Right lobe of liver (tissue), 6 donors: ENCODE measurements around the gene PPCDC. TPM values are rescaled to one million over a fixed set of nuclear protein-coding genes. Genes with fewer than 3 reads are reported as not detected.
A peak's percentile ranks its signal among the peaks of the same experiment; 100 is the strongest.

Experiments
- ATAC-seq, 4 donors: fragments of 200-7000 bp; cut with Tn5 transposase; one replicate each; pipeline ENCODE4 v1.9.1; 2020; ENCODE audit warnings: mild to moderate bottlenecking in 4 of 4, moderate library complexity in 4 of 4
- DNase-seq, 3 donors: peaks; one replicate each; pipeline ENCODE4 v3.0.0-alpha.2; 2020
- H3K27ac ChIP-seq, 3 donors: fragments of 200-600 bp; one replicate each; pipeline ENCODE4 v1.8.0; 2022
- H3K27me3 ChIP-seq, 2 donors: fragments of 200-600 bp; one replicate each; pipeline ENCODE4 v1.8.0; 2022
- H3K36me3 ChIP-seq, 4 donors: fragments of 200-600 bp; sonication (generic) in 1 of 4; one replicate each; pipeline versions ENCODE4 v1.5.1 to v1.8.0; 2017 to 2022; ENCODE audit warnings: control low read depth in 1 of 4
- H3K4me1 ChIP-seq, 4 donors: fragments of 200-600 bp; sonication (generic) in 1 of 4; one replicate each; pipeline versions ENCODE4 v1.5.1 to v1.8.0; 2017 to 2022; ENCODE audit warnings: control low read depth in 1 of 4
- H3K4me3 ChIP-seq, 3 donors: fragments of 200-600 bp; one replicate each; pipeline ENCODE4 v1.8.0; 2022
- H3K9me3 ChIP-seq, 4 donors: fragments of 200-600 bp; sonication (generic) in 1 of 4; one replicate each; pipeline versions ENCODE4 v1.5.1 to v1.8.0; 2017 to 2022; ENCODE audit warnings: control low read depth in 1 of 4
- POLR2A ChIP-seq: fragments of 450-650 bp; IDR thresholded peaks from one replicate; pipeline ENCODE4 v1.6.1; 2017; ENCODE audit warnings: antibody characterized with exemption, mild to moderate bottlenecking
- WGBS: methylation state at CpG from one replicate; pipeline ENCODE4 v1.1.6; 2018; ENCODE audit warnings: low coverage, low lambda C conversion rate; ENCODE audit not compliant: insufficient coverage; ENCODE audit errors: missing lambda C conversion rate; 5-methylcytosine and 5-hydroxymethylcytosine counted together
- intact Hi-C, 2 donors: fragments of 100-400 bp; cut with DNase I; formaldehyde crosslinking; loops; one replicate each; pipeline versions ENCODE4 v1.11.2 to v1.14.1; 2022
- total RNA-seq, 6 experiments: library from RNA; depleted of rRNA in 2 of 6; stranded (reverse); fragments of >200 nt in 2 of 6; fragmentation: NEBNext Ultra II Directional in 3 of 6; extraction: Animal tissue kit (Norgen Biotek cat#: 25700) in 3 of 6; gene quantifications; one replicate each; pipeline versions ENCODE4 v1.1.0 to v1.2.4, GENCODE V29; 2016 to 2023
- TF ChIP-seq, protein P1 (sequence below), 4 donors: fragments of 200-600 bp in 3 of 4; fragments of 450-650 bp in 1 of 4; IDR thresholded peaks; one replicate each; pipeline versions ENCODE4 v1.5.1 to v1.8.0; 2016 to 2022; ENCODE audit warnings: antibody characterized with exemption in 4 of 4, mild to moderate bottlenecking in 2 of 4
- donor health status: DM: no; HTN: yes; CAD: no.
- donor health status: DM: no; HTN: no; CAD: no.
- donor health status: DM: no; HTN: no; CAD: no.
- donor health status: DM: no; HTN: yes; CAD: no.
- donor health status: DM: no; HTN: yes; CAD: no.

The PPCDC gene
- total RNA-seq, 6 experiments from 2014 or later: 5.9 to 21.5 (median 8.3) TPM

- no peak for DNase-seq
- intact Hi-C loops: loop anchor here (10.0 kb wide), 1 partner anchor 285 kb away; no protein-coding TSS in a partner anchor
- Histone ChIP-seq H3K4me1 (peaks cover 0 to 10% (median 5%) of the 10 kb centered on the region in 4 donors), H3K36me3 (no peaks in the 10 kb centered on the region), H3K27me3 (no peaks in the 10 kb centered on the region), H3K27ac (no peak overlapping the region), H3K4me3 (no peak overlapping the region), H3K9me3 (no peaks in the 10 kb centered on the region)
- no CpG with 5 or more reads among the region's 3 CpGs for WGBS
- TF ChIP-seq POLR2A: no peak
- TF ChIP-seq, protein P1, sequence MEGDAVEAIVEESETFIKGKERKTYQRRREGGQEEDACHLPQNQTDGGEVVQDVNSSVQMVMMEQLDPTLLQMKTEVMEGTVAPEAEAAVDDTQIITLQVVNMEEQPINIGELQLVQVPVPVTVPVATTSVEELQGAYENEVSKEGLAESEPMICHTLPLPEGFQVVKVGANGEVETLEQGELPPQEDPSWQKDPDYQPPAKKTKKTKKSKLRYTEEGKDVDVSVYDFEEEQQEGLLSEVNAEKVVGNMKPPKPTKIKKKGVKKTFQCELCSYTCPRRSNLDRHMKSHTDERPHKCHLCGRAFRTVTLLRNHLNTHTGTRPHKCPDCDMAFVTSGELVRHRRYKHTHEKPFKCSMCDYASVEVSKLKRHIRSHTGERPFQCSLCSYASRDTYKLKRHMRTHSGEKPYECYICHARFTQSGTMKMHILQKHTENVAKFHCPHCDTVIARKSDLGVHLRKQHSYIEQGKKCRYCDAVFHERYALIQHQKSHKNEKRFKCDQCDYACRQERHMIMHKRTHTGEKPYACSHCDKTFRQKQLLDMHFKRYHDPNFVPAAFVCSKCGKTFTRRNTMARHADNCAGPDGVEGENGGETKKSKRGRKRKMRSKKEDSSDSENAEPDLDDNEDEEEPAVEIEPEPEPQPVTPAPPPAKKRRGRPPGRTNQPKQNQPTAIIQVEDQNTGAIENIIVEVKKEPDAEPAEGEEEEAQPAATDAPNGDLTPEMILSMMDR (IDR thresholded peaks at IDR 0.05): no peak
- no peak for ATAC-seq
These were observed 3.5 kb upstream of the PPCDC start for GRCh38 chr15:75019916-75020315.

DNA sequence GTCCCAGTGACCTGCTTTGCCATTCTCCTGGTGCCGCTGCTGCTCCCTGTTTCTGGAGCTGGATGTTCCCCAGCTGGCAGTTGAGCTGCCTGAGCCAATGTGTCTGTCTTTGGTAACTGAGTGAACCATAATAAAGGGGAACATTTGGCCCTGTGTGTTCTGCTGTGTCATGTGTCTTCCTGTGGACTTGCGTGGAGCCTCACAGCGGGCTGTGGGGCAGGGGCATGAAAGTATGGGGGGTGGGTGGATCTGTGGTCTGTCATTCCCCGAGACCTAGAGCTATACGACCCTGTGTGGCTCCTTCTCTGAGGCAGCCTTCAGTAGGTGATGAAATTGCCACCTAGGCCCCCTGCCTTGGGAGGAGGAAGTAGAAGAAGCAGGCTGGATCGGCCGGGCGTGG is 2.0 kb upstream of the PPCDC start:
- WGBS: 80% methylated on average over 2 of the region's 8 CpGs
- intact Hi-C loops: loop anchor here in 1 of 2 donors (10.0 kb wide), 1 partner anchor 283 kb away; no protein-coding TSS in a partner anchor

DNA sequence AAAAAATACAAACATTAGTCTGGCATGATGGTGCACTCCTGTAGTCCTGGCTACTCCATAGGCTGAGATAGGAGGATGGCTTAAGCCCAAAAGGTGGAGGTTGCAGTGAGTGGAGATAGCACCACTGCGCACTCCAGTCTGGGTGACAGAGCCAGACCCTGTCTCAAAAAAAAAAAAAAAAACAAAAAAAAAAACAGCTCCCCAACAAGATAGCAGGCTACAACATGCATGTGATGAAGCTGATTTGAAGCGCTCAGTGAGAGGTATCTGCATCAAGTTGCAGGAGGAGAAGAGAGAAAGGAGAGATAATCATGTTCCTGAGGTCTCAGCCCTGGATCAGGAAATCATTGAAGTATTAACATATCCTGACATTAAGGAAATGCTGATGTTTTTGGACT is 608 bp upstream of the PPCDC start:
- DNase-seq (no peak), ATAC-seq (peak in 1 of 4 donors; percentile 2)
- H3K27ac ChIP-seq: no peak overlapping the region
- WGBS: 90% methylated on average over 2 of the region's 2 CpGs
- H3K27me3 ChIP-seq: no peaks in the 10 kb centered on the region
- intact Hi-C loops: loop anchor here in 1 of 2 donors (10.0 kb wide), 1 partner anchor 282 kb away; no protein-coding TSS in a partner anchor
- no peaks in the 10 kb centered on the region for H3K36me3 ChIP-seq
- no peak overlapping the region for H3K4me3 ChIP-seq
- H3K4me1 ChIP-seq: peaks cover 0 to 18% (median 8%) of the 10 kb centered on the region in 4 donors
- no peak for TF ChIP-seq POLR2A
- TF ChIP-seq, protein P1 (IDR thresholded peaks at IDR 0.05): no peak
- H3K9me3 ChIP-seq: no peaks in the 10 kb centered on the region

More for the DNA sequence above, 2.0 kb upstream of the PPCDC start:
- no peak for ATAC-seq
- peaks cover 0 to 18% (median 8%) of the 10 kb centered on the region in 4 donors for H3K4me1 ChIP-seq
- DNase-seq: no peak
- H3K9me3 ChIP-seq: no peaks in the 10 kb centered on the region
- no peak overlapping the region for H3K27ac ChIP-seq
- no peak overlapping the region for H3K4me3 ChIP-seq
- no peaks in the 10 kb centered on the region for H3K36me3 ChIP-seq
- H3K27me3 ChIP-seq: no peaks in the 10 kb centered on the region
- TF ChIP-seq, protein P1 (IDR thresholded peaks at IDR 0.05): no peak
- TF ChIP-seq POLR2A: no peak

DNA sequence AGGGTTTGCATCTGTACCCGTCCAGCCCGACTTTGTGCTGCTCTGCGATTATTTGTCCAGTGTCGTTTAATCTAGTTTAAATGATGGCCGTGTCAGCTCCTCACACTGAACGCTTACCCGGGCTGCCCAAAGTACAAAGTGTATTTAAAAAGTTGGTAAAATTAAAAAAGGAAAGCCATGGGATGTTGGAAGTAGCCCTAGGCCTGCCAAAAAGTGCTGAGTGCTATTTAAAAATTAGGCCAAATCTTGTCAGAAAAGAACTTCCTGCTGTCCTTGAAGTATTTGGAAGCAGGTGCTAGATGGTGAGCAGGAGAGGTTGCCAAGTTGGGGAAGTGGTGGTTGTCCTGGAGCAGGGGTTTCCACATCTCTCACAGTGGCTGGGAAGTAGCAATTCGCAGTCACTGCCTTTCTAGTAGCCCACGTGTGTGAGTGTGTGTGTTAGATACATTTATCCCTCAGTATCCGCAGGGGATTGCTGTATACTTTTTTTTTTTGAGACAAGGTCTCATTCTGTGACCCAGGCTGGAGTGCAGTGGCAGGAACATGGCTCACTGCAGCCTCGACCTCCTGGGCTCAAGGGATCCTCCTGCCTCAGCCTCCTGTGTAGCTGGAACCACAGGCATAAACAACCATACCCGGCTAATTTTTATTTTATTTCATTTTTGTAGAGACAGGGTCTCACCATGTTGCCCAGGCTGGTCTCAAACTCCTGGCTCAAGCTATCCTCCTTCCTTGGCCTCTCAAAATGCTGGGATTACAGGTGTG is 664 bp downstream of the PPCDC start:
- peaks cover 0 to 18% (median 8%) of the 10 kb centered on the region in 4 donors for H3K4me1 ChIP-seq
- no peaks in the 10 kb centered on the region for H3K27me3 ChIP-seq
- H3K27ac ChIP-seq: peak overlapping the region; percentile 72 to 80 (median 76)
- 11% methylated on average over 10 of the region's 12 CpGs for WGBS
- peak overlapping the region; percentile 61 to 87 (median 81) for H3K4me3 ChIP-seq
- no peaks in the 10 kb centered on the region for H3K36me3 ChIP-seq
- H3K9me3 ChIP-seq: no peaks in the 10 kb centered on the region
- DNase-seq (no peak), ATAC-seq (peak; percentile 32 to 47 (median 38))
- intact Hi-C loops: loop anchor here in 1 of 2 donors (10.0 kb wide), 1 partner anchor 281 kb away; no protein-coding TSS in a partner anchor
- TF ChIP-seq, protein P1 (IDR thresholded peaks at IDR 0.05): no peak
- TF ChIP-seq POLR2A: no peak
